ENCODE measurements around the gene EIF3L. TPM values are rescaled to one million over a fixed set of nuclear protein-coding genes. Genes with fewer than 3 reads are reported as not detected.

The EIF3L gene
- total and polyA plus RNA-seq, 9 of the 15 experiments (the other 6 are each of a cell fraction or from before 2014, with no cell fraction given): 257 to 699 (median 368) TPM

- peak; percentile 58; the same call in 1 of the 2 replicates for TF ChIP-seq CTBP1 (IDR thresholded peaks at IDR 0.05; ENCODE audit: borderline replicate concordance)
- peak; percentile 91 for TF ChIP-seq ZNF589 (CRISPR knock-in tag; IDR thresholded peaks at IDR 0.05; ENCODE audit: low read depth)
- no peak for TF ChIP-seq BHLHE40 (IDR thresholded peaks at IDR 0.05; ENCODE audit: low read length)
- TF ChIP-seq E2F8 (IDR thresholded peaks at IDR 0.05; ENCODE audit: low read depth, partially characterized antibody): no peak
- TF ChIP-seq ZNF143 (CRISPR knock-in tag; IDR thresholded peaks at IDR 0.05): 0 out of 2 replicates have a peak, but pooled peaks have one; percentile 17
- TF ChIP-seq, protein P1, sequence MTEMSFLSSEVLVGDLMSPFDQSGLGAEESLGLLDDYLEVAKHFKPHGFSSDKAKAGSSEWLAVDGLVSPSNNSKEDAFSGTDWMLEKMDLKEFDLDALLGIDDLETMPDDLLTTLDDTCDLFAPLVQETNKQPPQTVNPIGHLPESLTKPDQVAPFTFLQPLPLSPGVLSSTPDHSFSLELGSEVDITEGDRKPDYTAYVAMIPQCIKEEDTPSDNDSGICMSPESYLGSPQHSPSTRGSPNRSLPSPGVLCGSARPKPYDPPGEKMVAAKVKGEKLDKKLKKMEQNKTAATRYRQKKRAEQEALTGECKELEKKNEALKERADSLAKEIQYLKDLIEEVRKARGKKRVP (CRISPR knock-in tag; IDR thresholded peaks at IDR 0.05): peak; percentile 83
- peak; percentile 17; the same call in 1 of the 2 replicates for TF ChIP-seq HDAC2 (IDR thresholded peaks at IDR 0.05)
- peak; percentile 41; the same call in 1 of the 2 replicates for TF ChIP-seq SUPT5H (IDR thresholded peaks at IDR 0.05)
- TF ChIP-seq NEUROD1 (IDR thresholded peaks at IDR 0.05; ENCODE audit: borderline replicate concordance, low read depth, low read length, partially characterized antibody): peak; percentile 60
- TF ChIP-seq ETV5 (CRISPR knock-in tag; IDR thresholded peaks at IDR 0.05; ENCODE audit: low read depth): 0 out of 2 replicates have a peak, but pooled peaks have one; percentile 12
- peak; percentile 55; the same call in 1 of the 2 replicates for TF ChIP-seq ZNF668 (CRISPR knock-in tag; IDR thresholded peaks at IDR 0.05)
- TF ChIP-seq GTF2E2 (tag; IDR thresholded peaks at IDR 0.05): peak; percentile 74; the same call in 1 of the 2 replicates
- TF ChIP-seq YY1 (IDR thresholded peaks at IDR 0.05; ENCODE audit: borderline replicate concordance in 1 of 3, control insufficient read depth in 1 of 3, extremely low read depth in 1 of 3, insufficient read depth in 3 of 3, insufficient read length in 1 of 3, insufficient replicate concordance in 2 of 3, low read depth in 1 of 3, low read length in 2 of 3): peak in 2 of 3 experiments; percentile 33 to 52
- TF ChIP-seq, protein P2, sequence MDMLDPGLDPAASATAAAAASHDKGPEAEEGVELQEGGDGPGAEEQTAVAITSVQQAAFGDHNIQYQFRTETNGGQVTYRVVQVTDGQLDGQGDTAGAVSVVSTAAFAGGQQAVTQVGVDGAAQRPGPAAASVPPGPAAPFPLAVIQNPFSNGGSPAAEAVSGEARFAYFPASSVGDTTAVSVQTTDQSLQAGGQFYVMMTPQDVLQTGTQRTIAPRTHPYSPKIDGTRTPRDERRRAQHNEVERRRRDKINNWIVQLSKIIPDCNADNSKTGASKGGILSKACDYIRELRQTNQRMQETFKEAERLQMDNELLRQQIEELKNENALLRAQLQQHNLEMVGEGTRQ (CRISPR knock-in tag; IDR thresholded peaks at IDR 0.05): peak; percentile 36
- peak; percentile 66; the same call in 1 of the 2 replicates for TF ChIP-seq JUNB (CRISPR knock-in tag; conservative IDR thresholded peaks at IDR 0.05)
- TF ChIP-seq DIDO1 (tag; IDR thresholded peaks at IDR 0.05; ENCODE audit: low read depth): no peak
- TF ChIP-seq RBBP5 (IDR thresholded peaks at IDR 0.05; ENCODE audit: borderline replicate concordance, insufficient read depth, low read length, poor library complexity, severe bottlenecking): no peak
Observed at GRCh38 chr22:37904572-37905533, 55.6 kb downstream of the EIF3L start (continued).

Measured in K562 (cell line).